H1 (cell line): ENCODE measurements around the gene RBM20. TPM values are rescaled to one million over a fixed set of nuclear protein-coding genes. Genes with fewer than 3 reads are reported as not detected.

ENCODE experiments used
- CTCF ChIA-PET: fragments of 300-600 bp; sonication (Branson Sonifier 250); formaldehyde crosslinking; loops from one replicate; lab custom pipeline; 2021; ENCODE audit not compliant: partially characterized antibody; lab: Charles Lee
- POLR2A ChIA-PET: fragments of 300-600 bp; sonication (Branson Sonifier 250); formaldehyde crosslinking; loops from one replicate; lab custom pipeline; 2021; ENCODE audit warnings: inconsistent platforms; ENCODE audit not compliant: partially characterized antibody; lab: Charles Lee
- DNase-seq, 2 experiments: peaks; one replicate each; pipeline versions ENCODE4 v3.0.0 to v3.0.0-alpha.2; 2010 to 2022; ENCODE audit warnings: low spot score in 2 of 2, low read depth in 1 of 2, mixed read lengths in 1 of 2
- FAIRE-seq: peaks from 2 replicates; lab custom pipeline; 2011; peaks lifted over from hg19 to GRCh38; lab: Jason Lieb, UNC
- H2AFZ ChIP-seq: 2 replicates; pipeline ENCODE4 v1.8.1; 2012; ENCODE audit warnings: low read length, inconsistent platforms
- H2AK5ac ChIP-seq: 2 replicates; pipeline ENCODE4 v1.6.1; 2013; ENCODE audit warnings: low read depth, low read length
- H2BK120ac ChIP-seq: replicated peaks from 2 replicates; pipeline ENCODE3; 2013; ENCODE audit warnings: low read depth, low read length, inconsistent platforms
- H2BK12ac ChIP-seq: 2 replicates; pipeline ENCODE4 v1.6.1; 2013; ENCODE audit warnings: low read depth, low read length
- H2BK15ac ChIP-seq: 2 replicates; pipeline ENCODE4 v1.6.1; 2013; ENCODE audit warnings: low read length
- H2BK20ac ChIP-seq: 2 replicates; pipeline ENCODE4 v1.6.1; 2013; ENCODE audit warnings: low read length
- H2BK5ac ChIP-seq: 2 replicates; pipeline ENCODE4 v1.6.1; 2013; ENCODE audit warnings: low read depth, low read length
- H3K14ac ChIP-seq: 2 replicates; pipeline ENCODE4 v1.6.1; 2013; ENCODE audit warnings: inconsistent platforms; ENCODE audit not compliant: insufficient read length
- H3K18ac ChIP-seq: 2 replicates; pipeline ENCODE4 v1.6.1; 2013; ENCODE audit warnings: low read length; ENCODE audit errors: extremely low read depth
- H3K23ac ChIP-seq: 2 replicates; pipeline ENCODE4 v1.6.1; 2013; ENCODE audit warnings: inconsistent platforms; ENCODE audit not compliant: insufficient read length
- H3K23me2 ChIP-seq: 2 replicates; pipeline ENCODE4 v1.6.1; 2013; ENCODE audit warnings: low read depth, low read length
- H3K27ac ChIP-seq: 2 replicates; pipeline ENCODE4 v1.6.1; 2011; ENCODE audit warnings: low read depth, low read length, inconsistent platforms
- H3K27me3 ChIP-seq, 4 experiments: replicated peaks in 1 of 4; 1 replicate in 1 of 4; 2 replicates in 3 of 4; pipeline versions ENCODE4 v1.6.1 to v1.8.1; 2011 to 2013; ENCODE audit warnings: low read length in 3 of 4, mild to moderate bottlenecking in 3 of 4, inconsistent platforms in 2 of 4, mixed read lengths in 2 of 4, moderate library complexity in 1 of 4; ENCODE audit not compliant: control insufficient read depth in 3 of 4, insufficient read depth in 3 of 4; ENCODE audit errors: extremely low read depth in 1 of 4
- H3K36me3 ChIP-seq, 4 experiments: 2 replicates each; pipeline versions ENCODE4 v1.6.1 to v1.8.1; 2011 to 2013; ENCODE audit warnings: mild to moderate bottlenecking in 4 of 4, low read length in 3 of 4, moderate library complexity in 2 of 4, control low read depth in 1 of 4, inconsistent platforms in 1 of 4; ENCODE audit not compliant: insufficient read depth in 4 of 4, control insufficient read depth in 2 of 4
- H3K4ac ChIP-seq: replicated peaks from 2 replicates; pipeline ENCODE3; 2013; ENCODE audit warnings: low read length, low read depth, mixed read lengths, inconsistent platforms; ENCODE audit not compliant: insufficient read length
- H3K4me1 ChIP-seq, 4 experiments: replicated peaks in 1 of 4; 1 replicate in 1 of 4; 2 replicates in 3 of 4; pipeline versions ENCODE4 v1.6.1 to v1.8.1; 2011 to 2013; ENCODE audit warnings: low read length in 3 of 4, inconsistent platforms in 2 of 4, mixed read lengths in 1 of 4; ENCODE audit not compliant: insufficient read depth in 4 of 4, control insufficient read depth in 3 of 4
- H3K4me2 ChIP-seq, 2 experiments: 2 replicates each; pipeline versions ENCODE4 v1.6.1 to v1.8.1; 2011 to 2013; ENCODE audit warnings: low read depth in 2 of 2, low read length in 2 of 2, control low read depth in 1 of 2, inconsistent platforms in 1 of 2, mild to moderate bottlenecking in 1 of 2; ENCODE audit not compliant: insufficient read depth in 1 of 2
- H3K4me3 ChIP-seq, 4 experiments: fragments of 200-600, 300-600 bp in 1 of 4; sonication (generic), shearing (Covaris generic), sonication (Bioruptor Twin) in 1 of 4; 2 replicates each; pipeline versions ENCODE4 v1.5.1 to v1.8.1; 2011 to 2016; ENCODE audit warnings: low read length in 4 of 4, low read depth in 3 of 4, control low read depth in 2 of 4, inconsistent platforms in 2 of 4, mild to moderate bottlenecking in 2 of 4, mixed read lengths in 1 of 4, moderate library complexity in 1 of 4; ENCODE audit not compliant: insufficient read depth in 2 of 4; ENCODE audit errors: extremely low read depth in 1 of 4
- H3K56ac ChIP-seq: replicated peaks from 2 replicates; pipeline ENCODE3; 2013; ENCODE audit warnings: low read depth, mild to moderate bottlenecking, mixed read lengths, low read length, inconsistent platforms; ENCODE audit not compliant: insufficient read length
- H3K79me1 ChIP-seq: 2 replicates; pipeline ENCODE4 v1.6.1; 2013; ENCODE audit warnings: low read depth, low read length, control low read depth
- H3K79me2 ChIP-seq, 2 experiments: 2 replicates each; pipeline versions ENCODE4 v1.6.1 to v1.8.1; 2012 to 2013; ENCODE audit warnings: low read length in 2 of 2, mild to moderate bottlenecking in 2 of 2, inconsistent platforms in 1 of 2; ENCODE audit not compliant: insufficient read depth in 2 of 2, control insufficient read depth in 1 of 2
- H3K9ac ChIP-seq, 4 experiments: replicated peaks in 1 of 4; 1 replicate in 1 of 4; 2 replicates in 3 of 4; pipeline versions ENCODE4 v1.6.1 to v1.8.1; 2011 to 2013; ENCODE audit warnings: low read depth in 3 of 4, low read length in 3 of 4, control low read depth in 2 of 4, mild to moderate bottlenecking in 2 of 4, moderate library complexity in 2 of 4, inconsistent platforms in 1 of 4; ENCODE audit errors: extremely low read depth in 1 of 4
- H3K9me3 ChIP-seq, 2 experiments: 2 replicates each; pipeline versions ENCODE4 v1.6.1 to v1.8.1; 2012 to 2013; ENCODE audit warnings: mild to moderate bottlenecking in 2 of 2, moderate library complexity in 2 of 2, control low read depth in 1 of 2, inconsistent platforms in 1 of 2, low read depth in 1 of 2, low read length in 1 of 2, mixed read lengths in 1 of 2; ENCODE audit not compliant: insufficient read depth in 2 of 2
- H4K20me1 ChIP-seq, 2 experiments: replicated peaks in 1 of 2; 2 replicates each; pipeline versions ENCODE3 to v1.8.1; 2011 to 2013; ENCODE audit warnings: inconsistent platforms in 2 of 2, low read length in 2 of 2, mild to moderate bottlenecking in 1 of 2; ENCODE audit not compliant: insufficient read depth in 2 of 2, control insufficient read depth in 1 of 2
- H4K5ac ChIP-seq: 2 replicates; pipeline ENCODE4 v1.6.1; 2013; ENCODE audit warnings: low read length, low read depth, mixed read lengths, inconsistent platforms; ENCODE audit not compliant: insufficient read length
- H4K8ac ChIP-seq: 2 replicates; pipeline ENCODE4 v1.8.0; 2013; ENCODE audit warnings: mild to moderate bottlenecking, moderate library complexity, low read length, inconsistent platforms; ENCODE audit not compliant: insufficient read depth; ENCODE audit errors: extremely low read depth
- H4K91ac ChIP-seq: replicated peaks from 2 replicates; pipeline ENCODE3; 2013; ENCODE audit warnings: low read length, mixed read lengths, inconsistent platforms; ENCODE audit not compliant: insufficient read length
- BCL11A ChIP-seq, 2 experiments: IDR thresholded peaks; one replicate each; pipeline ENCODE4 v1.6.1; 2011; ENCODE audit warnings: low read depth in 2 of 2, low read length in 2 of 2, mild to moderate bottlenecking in 2 of 2
- BRCA1 ChIP-seq: IDR thresholded peaks from 2 replicates; pipeline ENCODE4 v1.6.1; 2012; ENCODE audit warnings: low read depth, low read length, improper control_type of control experiment
- CHD2 ChIP-seq: IDR thresholded peaks from 2 replicates; pipeline ENCODE4 v1.6.1; 2012; ENCODE audit warnings: low read length, improper control_type of control experiment
- POU5F1 ChIP-seq: IDR thresholded peaks from 2 replicates; pipeline ENCODE4 v1.6.1; 2011; ENCODE audit warnings: low read depth, mild to moderate bottlenecking, low read length, moderate library complexity
- RBBP5 ChIP-seq: IDR thresholded peaks from 2 replicates; pipeline ENCODE4 v1.7.1; 2012; ENCODE audit warnings: low read depth, mild to moderate bottlenecking, inconsistent platforms, low read length, moderate library complexity, borderline replicate concordance
- RFX5 ChIP-seq: IDR thresholded peaks from 2 replicates; pipeline ENCODE4 v1.6.1; 2011; ENCODE audit warnings: low read depth, low read length, improper control_type of control experiment, borderline replicate concordance
- SIN3A ChIP-seq, 2 experiments: IDR thresholded peaks in 1 of 2; conservative IDR thresholded peaks in 1 of 2; 2 replicates each; pipeline ENCODE4 v1.6.1; 2011 to 2012; ENCODE audit warnings: low read length in 2 of 2, improper control_type of control experiment in 1 of 2, low read depth in 1 of 2, mild to moderate bottlenecking in 1 of 2
- TAF1 ChIP-seq: IDR thresholded peaks from 2 replicates; pipeline ENCODE4 v1.6.1; 2011; ENCODE audit warnings: mild to moderate bottlenecking, low read depth, low read length
- TBP ChIP-seq: IDR thresholded peaks from 2 replicates; pipeline ENCODE4 v1.6.1; 2011; ENCODE audit warnings: low read depth, low read length, improper control_type of control experiment
- WGBS, 2 experiments: shearing (Covaris generic) in 1 of 2; methylation state at CpG; one replicate each; pipeline versions ENCODE4 v1.1.6 to v1.1.7; 2013 to 2015; ENCODE audit warnings: low lambda C conversion rate in 2 of 2, mixed read lengths in 2 of 2, inconsistent platforms in 1 of 2, low coverage in 1 of 2, missing lambda C conversion rate in 1 of 2; ENCODE audit not compliant: insufficient replicate concordance in 2 of 2, insufficient coverage in 1 of 2, insufficient read length in 1 of 2; ENCODE audit errors: extremely low coverage in 1 of 2, missing lambda C conversion rate in 1 of 2; 5-methylcytosine and 5-hydroxymethylcytosine counted together
- polyA plus RNA-seq, 7 experiments: library from polyadenylated mRNA; depleted of rRNA in 3 of 7; stranded (reverse) in 5 of 7; unstranded in 2 of 7; fragments of >200 nt in 5 of 7; fragments of 200-250 nt in 2 of 7; gene quantifications; 1 replicate in 5 of 7; 2 replicates in 1 of 7; 4 replicates in 1 of 7; pipeline versions ENCODE4 v1.2.1 to v1.2.3, GENCODE V29; 2011 to 2013; ENCODE audit warnings: missing spikeins in 2 of 7, mixed read lengths in 2 of 7
- total RNA-seq: library from RNA; stranded (reverse); fragmentation: NEBNext Ultra II Directional; extraction: Animal tissue kit (Norgen Biotek cat#: 25700); gene quantifications from 2 replicates; pipeline ENCODE4 v1.2.1, GENCODE V29; 2021

RBM20 gene
- total and polyA plus RNA-seq, 2 of the 8 experiments (the other 6 are each of a cell fraction or from before 2014, with no cell fraction given) = 0.05 to 0.63 TPM

GRCh38 chr10:110836706-110837105, 192.6 kb downstream of the RBM20 start:
- H2AK5ac ChIP-seq = no peak overlapping the region
- H4K5ac ChIP-seq = no peak overlapping the region
- H3K36me3 ChIP-seq = no peaks in the 10 kb centered on the region
- no peak overlapping the region for H3K27ac ChIP-seq
- TF ChIP-seq BRCA1 (no peak), TAF1 (no peak), CHD2 (no peak), TBP (no peak), RFX5 (no peak), SIN3A (conservative IDR thresholded peaks at IDR 0.05 in 1 of 2, IDR thresholded peaks at IDR 0.05 in 1 of 2; ENCODE audit: low read depth in 1 of 2, low read length in 2 of 2) (no peak), POU5F1 (no peak), BCL11A (IDR thresholded peaks at IDR 0.05; ENCODE audit: low read depth in 2 of 2, low read length in 2 of 2) (no peak), RBBP5 (no peak)
- no peaks in the 10 kb centered on the region for H3K79me2 ChIP-seq
- H2BK120ac ChIP-seq = no peak overlapping the region
- ChIA-PET CTCF (interaction anchor here (0.6 to 1.8 kb wide), 6 partner anchors 8 to 240 kb away, joined by 3 to 10 read pairs (median 3); partner anchors contain the start of gene ADRA2A), POLR2A (interaction anchor here (0.5 to 1.1 kb wide), 4 partner anchors 9 to 61 kb away, joined by 3 to 4 read pairs (median 3); no protein-coding TSS in a partner anchor)
- peaks cover 0 to 10% (median 2%) of the 10 kb centered on the region in 4 experiments; a peak in 4 of 7 replicates for H3K4me1 ChIP-seq
- no peaks in the 10 kb centered on the region for H3K9me3 ChIP-seq
- H3K79me1 ChIP-seq = no peaks in the 10 kb centered on the region
- no peaks in the 10 kb centered on the region for H3K27me3 ChIP-seq
- DNase-seq (no peak), FAIRE-seq (no peak)
- H2BK20ac ChIP-seq = no peak overlapping the region
- H3K56ac ChIP-seq = no peak overlapping the region
- no peak overlapping the region for H3K9ac ChIP-seq
- H2BK12ac ChIP-seq = no peak overlapping the region
- H3K4ac ChIP-seq = no peak overlapping the region
- 91% methylated on average over 3 of the region's 3 CpGs; no CpG with 5 or more reads in 1 of the 2 experiments for WGBS, 2 experiments
- no peak overlapping the region for H3K4me2 ChIP-seq
- no peak overlapping the region for H2BK5ac ChIP-seq
- H3K23ac ChIP-seq = no peak overlapping the region
- no peak overlapping the region for H2AFZ ChIP-seq
- no peaks in the 10 kb centered on the region for H4K20me1 ChIP-seq
- H4K91ac ChIP-seq = no peak overlapping the region
- H3K23me2 ChIP-seq = no peaks in the 10 kb centered on the region
- no peak overlapping the region for H3K4me3 ChIP-seq
- no peak overlapping the region for H4K8ac ChIP-seq
- H2BK15ac ChIP-seq = no peak overlapping the region
- no peak overlapping the region for H3K14ac ChIP-seq
- no peak overlapping the region for H3K18ac ChIP-seq
